Hippocampal formation (tissue), 2 donors: ENCODE results near the gene ZMIZ1.
A peak's percentile ranks its signal among the peaks of the same experiment; 100 is the strongest.
"Not testable (repeated sequence)": the region's sequence is repeated elsewhere in the genome, so short reads cannot be mapped to it uniquely, and the experiment has no call there.

Source experiments
- DNase-seq, 2 donors: peaks; one replicate each; lab custom pipeline; 2025; lab: John Stamatoyannopoulos, UW

Gene ZMIZ1

GRCh38 chr10:79031723-79032122 lies 37.0 kb upstream of the ZMIZ1 start:
- no peak for DNase-seq

- no peak for DNase-seq
These were observed 34.4 kb upstream of the ZMIZ1 start for GRCh38 chr10:79034271-79034876.

- DNase-seq = not testable (repeated sequence)
These were observed 32.4 kb upstream of the ZMIZ1 start for GRCh38 chr10:79036416-79036815.

GRCh38 chr10:79038104-79038840 lies 30.5 kb upstream of the ZMIZ1 start:
- no peak for DNase-seq

GRCh38 chr10:79038841-79039201 lies 29.9 kb upstream of the ZMIZ1 start:
- DNase-seq = no peak

GRCh38 chr10:79042639-79043411 lies 25.9 kb upstream of the ZMIZ1 start:
- no peak for DNase-seq

- DNase-seq = no peak
These were observed 24.6 kb upstream of the ZMIZ1 start for GRCh38 chr10:79044036-79044632.

GRCh38 chr10:79044846-79045245 lies 23.9 kb upstream of the ZMIZ1 start:
- DNase-seq = no peak

GRCh38 chr10:79045566-79046175 lies 23.1 kb upstream of the ZMIZ1 start:
- DNase-seq = no peak

- DNase-seq = no peak
These were observed 22.4 kb upstream of the ZMIZ1 start for GRCh38 chr10:79046326-79046725.

- DNase-seq = peak; percentile 2 to 34
These were observed 21.8 kb upstream of the ZMIZ1 start for GRCh38 chr10:79046741-79047583.

- no peak for DNase-seq
These were observed 21.2 kb upstream of the ZMIZ1 start for GRCh38 chr10:79047584-79047874.

GRCh38 chr10:79047875-79048638 lies 20.7 kb upstream of the ZMIZ1 start:
- no peak for DNase-seq

GRCh38 chr10:79048639-79049550 lies 19.9 kb upstream of the ZMIZ1 start:
- no peak for DNase-seq

- DNase-seq = no peak
These were observed 18.6 kb upstream of the ZMIZ1 start for GRCh38 chr10:79049931-79050895.

- no peak for DNase-seq
These were observed 17.7 kb upstream of the ZMIZ1 start for GRCh38 chr10:79050896-79051555.

- no peak for DNase-seq
These were observed 17.0 kb upstream of the ZMIZ1 start for GRCh38 chr10:79051766-79052165.
